Superior temporal gyrus (tissue), 1 donor: ENCODE results near the gene BSN.

Experiments used
- DNase-seq: peaks from one replicate; pipeline ENCODE4 v3.0.0-alpha.2; 2016; ENCODE audit errors: extremely low spot score

Gene BSN

GRCh38 chr3:49716169-49716568, 161.9 kb downstream of the BSN start:
- DNase-seq: no peak

- no peak for DNase-seq
Observed at GRCh38 chr3:49716691-49717210, 162.5 kb downstream of the BSN start.

DNA sequence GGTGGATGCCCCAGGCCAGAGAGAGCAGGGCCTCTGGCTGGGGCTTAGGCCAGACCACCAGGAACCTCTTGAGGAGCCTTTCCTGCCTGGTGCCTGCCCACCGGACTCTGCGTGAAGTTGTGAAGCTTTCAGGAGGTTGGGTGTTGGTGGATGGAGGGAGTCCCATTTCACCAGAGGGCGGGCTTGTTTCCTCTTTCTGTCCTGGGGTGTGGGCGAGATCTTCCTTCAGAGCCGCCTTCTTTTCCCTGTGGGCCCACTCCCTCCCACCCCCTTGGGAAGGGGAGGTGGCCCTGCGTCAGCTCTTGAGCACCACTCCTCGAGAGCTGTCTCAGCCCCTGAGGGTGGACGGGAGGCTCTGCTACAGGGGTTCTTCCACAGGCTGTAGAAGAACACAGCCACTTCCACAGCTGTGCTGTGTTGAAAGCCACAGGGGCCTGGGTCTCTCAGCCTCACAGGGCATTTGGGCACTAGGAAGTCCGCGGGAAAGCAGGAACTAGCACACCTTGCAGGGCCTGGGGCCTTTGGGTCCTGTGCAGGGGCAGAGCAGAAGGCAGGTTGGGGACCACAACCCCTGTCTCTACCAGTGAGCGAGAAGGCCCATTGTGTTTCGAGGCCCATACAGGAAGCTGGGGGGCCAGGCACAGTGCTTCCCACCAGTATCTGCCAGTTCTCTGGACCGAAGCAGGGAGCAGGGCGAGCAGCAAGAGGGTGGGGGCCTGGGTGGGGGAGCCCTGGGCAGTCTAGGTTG, 163.1 kb downstream of the BSN start:
- no peak for DNase-seq

GRCh38 chr3:49717959-49718857, 163.9 kb downstream of the BSN start:
- DNase-seq: no peak

GRCh38 chr3:49718858-49719213, 164.6 kb downstream of the BSN start:
- DNase-seq: no peak

- DNase-seq: peak; percentile 96
Observed at GRCh38 chr3:49719214-49719884, 165.1 kb downstream of the BSN start, which contains the start of gene AMIGO3. AMIGO3 (minus strand) TSS chr3:49719684; CDS start chr3:49719465, 219 bp downstream.
